GM19351 (cell line): ENCODE data around the gene SLC22A17.
A peak's percentile ranks its signal among the peaks of the same experiment; 100 is the strongest.
"Not testable (repeated sequence)": the region's sequence is repeated elsewhere in the genome, so short reads cannot be mapped to it uniquely, and the experiment has no call there.

Source experiments
- ATAC-seq: cut with Tn5 transposase; IDR thresholded peaks from one replicate; pipeline ENCODE4 v1.9.1; 2021; ENCODE audit warnings: mild to moderate bottlenecking, moderate library complexity; ENCODE audit not compliant: unreplicated experiment

Gene SLC22A17

GRCh38 chr14:23345987-23346692 lies 6.5 kb downstream of the SLC22A17 start:
- no peak for ATAC-seq

DNA sequence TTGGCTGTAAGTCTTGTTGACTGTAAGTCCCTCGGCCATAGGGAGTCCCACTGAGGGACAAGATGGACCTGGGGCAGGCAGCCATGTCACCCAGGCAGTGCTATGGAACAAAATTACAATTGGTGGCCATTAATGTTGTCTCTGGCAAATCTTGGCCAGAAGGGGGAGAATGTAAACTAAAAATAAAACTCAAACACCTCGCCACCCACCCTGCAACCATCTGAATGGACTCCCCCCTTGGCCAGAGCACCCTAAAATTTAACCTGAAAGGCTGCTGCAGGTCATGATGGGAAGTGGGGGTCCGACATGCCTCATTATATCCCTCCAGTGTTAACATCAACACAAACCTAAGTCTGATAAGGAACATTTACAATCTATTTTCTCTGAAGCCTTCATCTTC lies 8.2 kb downstream of the SLC22A17 start:
- no peak for ATAC-seq

DNA sequence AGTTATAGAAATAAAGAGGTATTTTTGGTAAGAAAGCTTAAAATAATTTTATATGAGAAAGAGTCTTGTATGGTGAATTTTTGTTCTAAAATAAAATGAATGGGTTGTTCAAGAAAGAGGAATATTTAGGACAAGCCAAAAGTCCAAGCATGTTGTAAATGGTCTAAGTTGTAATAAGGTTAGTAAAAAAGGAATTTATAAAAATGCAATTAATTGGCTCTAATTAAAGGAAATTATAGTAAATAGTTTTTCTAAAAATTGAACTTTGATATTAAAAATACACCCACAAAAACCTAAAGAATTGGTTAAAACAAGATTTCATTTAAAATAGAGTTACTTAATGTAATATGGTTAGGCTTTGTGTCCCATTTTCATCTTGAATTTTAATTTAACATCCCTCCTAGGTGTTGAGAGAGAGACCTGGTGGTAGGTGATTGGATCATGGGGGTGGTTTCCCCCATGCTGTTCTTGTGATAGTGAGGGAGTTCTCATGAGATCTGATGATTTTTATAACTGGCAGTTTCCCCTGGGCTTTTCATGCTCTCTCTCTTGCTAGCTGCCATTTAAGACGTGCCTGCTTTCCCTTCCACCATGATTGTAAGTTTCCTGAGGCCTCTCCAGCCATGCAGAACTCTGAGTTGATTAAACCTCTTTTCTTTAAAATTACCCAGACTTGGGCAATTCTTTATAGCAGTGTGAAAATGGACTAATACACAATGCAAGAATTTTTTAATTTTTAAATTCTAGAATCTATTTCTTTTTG lies 13.0 kb downstream of the SLC22A17 start:
- ATAC-seq: no peak

GRCh38 chr14:23335623-23336022 lies 17.1 kb downstream of the SLC22A17 start:
- no peak for ATAC-seq

GRCh38 chr14:23327947-23328744 lies 24.5 kb downstream of the SLC22A17 start:
- ATAC-seq: no peak

DNA sequence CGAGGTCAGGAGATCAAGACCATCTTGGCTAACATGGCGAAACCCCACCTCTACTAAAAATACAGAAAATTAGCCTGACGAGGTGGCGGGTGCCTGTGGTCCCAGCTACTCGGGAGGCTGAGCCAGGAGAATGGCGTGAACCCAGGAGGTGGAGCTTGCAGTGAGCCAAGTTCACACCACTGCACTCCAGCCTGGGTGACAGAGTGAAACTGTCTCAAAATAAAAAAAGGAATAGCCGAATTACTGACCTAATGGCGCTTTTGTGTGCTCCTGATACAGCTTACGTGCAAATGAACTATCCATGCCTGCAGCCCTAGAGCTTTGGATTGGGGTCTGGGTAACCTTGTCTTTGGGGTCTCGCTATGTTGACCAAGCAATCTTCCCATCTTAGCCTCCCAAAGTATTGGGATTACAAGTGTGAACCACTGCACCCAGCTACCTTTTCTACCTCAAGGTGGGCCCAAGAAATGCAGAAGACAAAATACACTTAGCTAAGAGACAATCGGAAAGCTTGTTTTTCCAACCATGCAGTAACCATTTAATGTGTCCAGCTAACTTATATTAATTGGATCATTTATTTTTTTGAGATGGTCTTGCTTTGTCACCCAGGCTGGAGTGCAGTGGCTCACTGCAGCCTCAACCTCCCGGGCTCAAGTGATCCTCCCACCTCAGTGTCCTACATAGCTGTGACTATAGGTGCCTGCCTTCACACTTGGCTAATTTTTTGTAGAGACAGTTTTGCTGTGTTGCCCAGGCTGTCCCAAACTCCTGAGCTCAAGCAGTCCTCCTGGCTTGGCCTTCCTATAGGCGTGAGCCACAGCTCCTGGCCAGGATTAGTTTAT lies 26.0 kb downstream of the SLC22A17 start:
- ATAC-seq: no peak

DNA sequence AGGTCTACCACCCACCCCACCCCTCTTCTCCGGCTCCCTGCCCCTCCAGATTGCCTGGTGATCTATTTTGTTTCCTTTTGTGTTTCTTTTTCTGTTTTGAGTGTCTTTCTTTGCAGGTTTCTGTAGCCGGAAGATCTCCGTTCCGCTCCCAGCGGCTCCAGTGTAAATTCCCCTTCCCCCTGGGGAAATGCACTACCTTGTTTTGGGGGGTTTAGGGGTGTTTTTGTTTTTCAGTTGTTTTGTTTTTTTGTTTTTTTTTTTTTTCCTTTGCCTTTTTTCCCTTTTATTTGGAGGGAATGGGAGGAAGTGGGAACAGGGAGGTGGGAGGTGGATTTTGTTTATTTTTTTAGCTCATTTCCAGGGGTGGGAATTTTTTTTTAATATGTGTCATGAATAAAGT lies 26.9 kb downstream of the SLC22A17 start:
- ATAC-seq: not testable (repeated sequence)

DNA sequence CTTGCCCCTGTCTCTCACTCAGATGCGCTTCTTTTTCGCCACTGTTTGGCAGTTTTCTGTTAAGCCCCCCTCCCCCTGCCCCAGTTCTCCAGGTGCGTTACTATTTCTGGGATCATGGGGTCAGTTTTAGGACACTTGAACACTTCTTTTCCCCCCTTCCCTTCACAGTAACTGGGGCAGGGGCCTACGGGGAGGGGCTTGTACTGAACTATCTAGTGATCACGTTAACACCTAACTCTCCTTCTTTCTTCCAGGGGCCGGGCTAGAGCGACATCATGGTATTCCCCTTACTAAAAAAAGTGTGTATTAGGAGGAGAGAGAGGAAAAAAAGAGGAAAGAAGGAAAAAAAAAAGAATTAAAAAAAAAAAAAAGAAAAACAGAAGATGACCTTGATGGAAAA lies 27.7 kb downstream of the SLC22A17 start:
- no peak for ATAC-seq

- ATAC-seq: no peak
Observed at GRCh38 chr14:23324455-23324846, 28.2 kb downstream of the SLC22A17 start.

GRCh38 chr14:23323838-23324454 lies 28.7 kb downstream of the SLC22A17 start:
- ATAC-seq: no peak

GRCh38 chr14:23322568-23323517 lies 29.8 kb downstream of the SLC22A17 start:
- no peak for ATAC-seq

- ATAC-seq: peak; percentile 2
Observed at GRCh38 chr14:23321572-23322547, 30.8 kb downstream of the SLC22A17 start.

DNA sequence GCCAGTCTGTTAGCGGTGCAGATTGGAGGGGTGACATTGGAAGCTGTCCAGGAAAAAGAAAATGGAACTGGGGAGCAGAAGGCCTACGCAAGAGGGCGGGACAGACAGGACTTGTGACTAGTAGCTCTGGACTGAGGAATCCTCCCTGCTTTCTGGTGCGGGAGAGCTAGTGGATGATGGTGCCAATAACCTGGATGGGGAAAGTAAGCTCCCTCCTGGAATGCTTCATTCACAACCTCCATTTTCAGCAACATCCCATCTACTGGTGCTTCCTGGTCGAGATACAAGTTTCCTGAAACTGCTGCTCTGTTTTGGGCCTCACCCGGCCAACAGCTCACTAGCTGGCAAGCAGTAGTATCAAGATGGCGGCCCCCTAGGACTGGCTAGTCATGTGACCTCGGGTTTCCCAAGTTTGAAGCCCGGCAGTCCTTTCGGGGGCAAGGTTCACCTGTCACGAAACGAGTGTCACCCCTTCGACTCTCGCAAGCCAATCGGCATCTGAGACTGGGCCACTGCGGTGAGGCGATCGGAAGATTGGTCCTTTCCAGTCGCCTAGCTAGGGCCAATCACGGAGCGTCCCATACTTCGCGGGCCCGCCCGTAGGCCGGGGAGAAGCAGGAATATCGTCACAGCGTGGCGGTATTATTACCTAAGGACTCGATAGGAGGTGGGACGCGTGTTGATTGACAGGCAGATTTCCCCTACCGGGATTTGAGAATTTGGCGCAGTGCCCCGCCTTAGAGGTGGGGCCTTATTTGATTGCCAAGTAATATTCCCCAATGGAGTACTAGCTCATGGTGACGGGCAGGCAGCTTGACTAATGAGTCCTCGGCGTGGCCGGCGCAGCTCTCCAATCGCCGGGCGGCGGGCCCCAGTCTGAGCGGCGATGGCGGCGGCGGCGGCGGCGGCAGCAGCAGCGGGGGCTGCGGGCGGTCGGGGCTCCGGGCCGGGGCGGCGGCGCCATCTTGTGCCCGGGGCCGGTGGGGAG lies 31.8 kb downstream of the SLC22A17 start, which contains the start of gene PABPN1:
PABPN1 (plus strand) TSS at position 874 of the 988 bp plus-strand sequence; CDS start at position 887, 13 bp downstream.
- ATAC-seq: peak; percentile 86

GRCh38 chr14:23319746-23320583 lies 32.7 kb downstream of the SLC22A17 start:
- ATAC-seq: no peak

DNA sequence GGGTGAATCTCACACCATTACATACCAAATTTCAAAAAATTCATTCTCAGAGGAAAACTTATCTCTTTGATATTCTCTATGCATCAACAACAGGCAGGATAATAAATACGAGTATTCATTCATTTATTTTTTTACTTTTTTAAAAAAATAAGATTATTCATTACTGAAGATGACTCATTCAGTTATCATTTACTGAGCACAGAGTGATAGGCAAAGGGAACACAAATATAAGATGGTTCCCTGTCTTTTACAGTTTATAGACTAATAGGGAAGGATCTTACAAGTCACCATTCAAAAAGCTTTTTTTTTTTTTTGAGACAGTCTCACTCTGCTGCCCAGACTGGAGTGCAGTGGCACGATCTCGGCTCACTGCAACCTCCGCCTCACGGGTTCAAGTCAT lies 36.4 kb downstream of the SLC22A17 start:
- no peak for ATAC-seq

GRCh38 chr14:23310546-23310945 lies 42.1 kb downstream of the SLC22A17 start:
- no peak for ATAC-seq
